K562 (cell line): ENCODE data around the gene NDRG3. TPM values are rescaled to one million over a fixed set of nuclear protein-coding genes. Genes with fewer than 3 reads are reported as not detected.

Experiments
- ATAC-seq: fragments of 200-7000 bp; cut with Tn5 transposase; 3 replicates; pipeline ENCODE4 v1.9.1; 2020; ENCODE audit warnings: moderate library complexity
- BruUV-seq: library from RNA; stranded (reverse); fragments of 400-500 nt; replicated peaks from 2 replicates; lab custom pipeline; 2021; lab: Mats Ljungman, UMichigan
- CTCF ChIA-PET: fragments of 300-600 bp; formaldehyde crosslinking; extraction: SDS; loops from one replicate; lab custom pipeline; 2021; ENCODE audit warnings: low intra/inter-chr PET ratio; lab: Yijun Ruan, JAX
- POLR2A ChIA-PET: fragments of 300-600, 350-650 bp; sonication (Branson Sonifier 250); formaldehyde crosslinking; extraction: SDS; loops from one replicate; lab custom pipeline; 2021; ENCODE audit warnings: antibody characterized with exemption, inconsistent platforms; lab: Yijun Ruan, JAX
- DNase-seq, 4 experiments: peaks; one replicate each; pipeline versions ENCODE4 v3.0.0 to v3.0.0-alpha.2; 2011 to 2018; ENCODE audit warnings: low spot score in 3 of 4, mixed read lengths in 3 of 4; ENCODE audit errors: extremely low read depth in 1 of 4
- FAIRE-seq: peaks from 2 replicates; lab custom pipeline; 2011; peaks lifted over from hg19 to GRCh38; lab: Jason Lieb, UNC
- H2AFZ ChIP-seq: 2 replicates; pipeline ENCODE4 v1.6.0; 2011; ENCODE audit warnings: low read depth, low read length, control low read depth, inconsistent platforms
- H3K27ac ChIP-seq: fragments of 200-600 bp; 3 replicates; pipeline ENCODE4 v1.8.0; 2011; ENCODE audit warnings: low read depth, mild to moderate bottlenecking, control low read depth, inconsistent platforms, low read length, moderate library complexity, mixed read lengths; ENCODE audit errors: extremely low read depth
- H3K27me3 ChIP-seq, 2 experiments: fragments of 300-600 bp in 1 of 2; 2 replicates in 1 of 2; 3 replicates in 1 of 2; pipeline versions ENCODE4 v1.6.0 to v1.8.0; 2011; ENCODE audit warnings: inconsistent platforms in 2 of 2, low read length in 2 of 2, mild to moderate bottlenecking in 1 of 2, mixed read lengths in 1 of 2, moderate library complexity in 1 of 2; ENCODE audit not compliant: control insufficient read depth in 2 of 2, insufficient read depth in 2 of 2
- H3K36me3 ChIP-seq: fragments of 300-600 bp; 3 replicates; pipeline ENCODE4 v1.8.0; 2011; ENCODE audit warnings: mild to moderate bottlenecking, low read length, inconsistent platforms; ENCODE audit not compliant: control insufficient read depth, insufficient read depth
- H3K4me1 ChIP-seq, 2 experiments: fragments of 200-600 bp in 1 of 2; replicated peaks in 1 of 2; 2 replicates in 1 of 2; 3 replicates in 1 of 2; pipeline versions ENCODE4 v1.5.1 to v1.8.0; 2011; ENCODE audit warnings: inconsistent platforms in 2 of 2, low read length in 2 of 2, mild to moderate bottlenecking in 1 of 2, mixed read lengths in 1 of 2, moderate library complexity in 1 of 2; ENCODE audit not compliant: control insufficient read depth in 2 of 2, insufficient read depth in 2 of 2
- H3K4me2 ChIP-seq: 2 replicates; pipeline ENCODE4 v1.6.1; 2011; ENCODE audit warnings: low read length, control low read depth, inconsistent platforms, mixed read lengths; ENCODE audit not compliant: insufficient read depth
- H3K4me3 ChIP-seq: fragments of 200-600 bp; sonication (generic), shearing (Covaris generic); 2 replicates; pipeline ENCODE4 v1.5.1; 2016; ENCODE audit warnings: control low read depth, inconsistent platforms
- H3K79me2 ChIP-seq: fragments of 200-600 bp; 3 replicates; pipeline ENCODE4 v1.8.0; 2011; ENCODE audit warnings: low read length, inconsistent platforms; ENCODE audit not compliant: control insufficient read depth, insufficient read depth
- H3K9ac ChIP-seq, 2 experiments: 2 replicates each; pipeline versions ENCODE4 v1.6.0 to v1.6.1; 2011; ENCODE audit warnings: low read depth in 2 of 2, low read length in 2 of 2, control low read depth in 1 of 2, inconsistent platforms in 1 of 2, mild to moderate bottlenecking in 1 of 2, mixed read lengths in 1 of 2; ENCODE audit not compliant: insufficient read depth in 1 of 2
- H3K9me1 ChIP-seq: one replicate; pipeline ENCODE4 v1.6.0; 2011; ENCODE audit warnings: inconsistent platforms, mild to moderate bottlenecking, low read length, moderate library complexity; ENCODE audit not compliant: control insufficient read depth, insufficient read depth
- H3K9me3 ChIP-seq: replicated peaks from 2 replicates; pipeline ENCODE4 v1.5.1; 2011; ENCODE audit warnings: low read depth, low read length, inconsistent platforms; ENCODE audit not compliant: control insufficient read depth, insufficient read depth
- H4K20me1 ChIP-seq: replicated peaks from 2 replicates; pipeline ENCODE4 v1.6.1; 2011; ENCODE audit warnings: low read length, inconsistent platforms, mixed read lengths; ENCODE audit not compliant: control insufficient read depth, insufficient read depth
- BDP1 ChIP-seq: IDR thresholded peaks from 3 replicates; pipeline ENCODE4 v1.6.1; 2011; ENCODE audit not compliant: insufficient read length, insufficient read depth
- CHCHD3 ChIP-seq: fragments of 250-450 bp; sonication (Bioruptor Pico); IDR thresholded peaks from 2 replicates; pipeline ENCODE4 v2.1.2; 2022; ENCODE audit warnings: mild to moderate bottlenecking
- CHD2 ChIP-seq: IDR thresholded peaks from 2 replicates; pipeline ENCODE4 v1.6.1; 2011; ENCODE audit warnings: low read depth, low read length
- CHD4 ChIP-seq: fragments of 200-600 bp; sonication (generic); IDR thresholded peaks from 3 replicates; pipeline ENCODE4 v1.6.1; 2012; ENCODE audit warnings: low read depth, mild to moderate bottlenecking, mixed read lengths, low read length, inconsistent platforms; ENCODE audit not compliant: insufficient read depth, insufficient replicate concordance, poor library complexity, severe bottlenecking
- CTBP1 ChIP-seq: fragments of 450-650 bp; IDR thresholded peaks from 2 replicates; pipeline ENCODE4 v1.6.1; 2016; ENCODE audit warnings: borderline replicate concordance
- DDX20 ChIP-seq: fragments of 450-650 bp; IDR thresholded peaks from 2 replicates; pipeline ENCODE4 v1.6.1; 2016; ENCODE audit warnings: missing genetic modification characterization, low read depth, mild to moderate bottlenecking, missing compliant biosample characterization, moderate library complexity
- HEY1 ChIP-seq: fragments of 250-450 bp; sonication (Bioruptor Pico); IDR thresholded peaks from 2 replicates; pipeline ENCODE4 v1.5.0; 2020; ENCODE audit warnings: mild to moderate bottlenecking, moderate library complexity, borderline replicate concordance
- HNRNPL ChIP-seq: fragments of 200-400 bp; formaldehyde crosslinking; IDR thresholded peaks from 2 replicates; pipeline ENCODE4 v1.6.1; 2017; ENCODE audit warnings: low read depth, mild to moderate bottlenecking, low read length
- NBN ChIP-seq: fragments of 450-650 bp; IDR thresholded peaks from 2 replicates; pipeline ENCODE4 v1.6.1; 2016; ENCODE audit warnings: low read depth, mild to moderate bottlenecking
- PHF21A ChIP-seq: fragments of 450-650 bp; IDR thresholded peaks from 2 replicates; pipeline ENCODE4 v1.6.1; 2017; ENCODE audit warnings: low read depth, borderline replicate concordance
- PHTF2 ChIP-seq: fragments of 250-450 bp; sonication (Bioruptor Pico); IDR thresholded peaks from 2 replicates; pipeline ENCODE4 v1.5.0; 2021; ENCODE audit warnings: mild to moderate bottlenecking
- PTRF ChIP-seq: fragments of 450-650 bp; IDR thresholded peaks from 2 replicates; pipeline ENCODE4 v1.6.1; 2016; ENCODE audit warnings: mild to moderate bottlenecking, missing genetic modification characterization, missing compliant biosample characterization
- RBM15 ChIP-seq: fragments of 200-400 bp; formaldehyde crosslinking; IDR thresholded peaks from 2 replicates; pipeline ENCODE4 v1.6.1; 2018; ENCODE audit warnings: mild to moderate bottlenecking, low read length, moderate library complexity; ENCODE audit not compliant: insufficient read depth
- SMAD3 ChIP-seq: fragments of 450-650 bp; formaldehyde crosslinking; conservative IDR thresholded peaks from 2 replicates; pipeline ENCODE4 v1.4.0; 2020; ENCODE audit warnings: mild to moderate bottlenecking
- TARDBP ChIP-seq: fragments of 450-650 bp; IDR thresholded peaks from 2 replicates; pipeline ENCODE4 v1.6.1; 2016
- ZNF24 ChIP-seq: fragments of 450-650 bp; IDR thresholded peaks from 2 replicates; pipeline ENCODE4 v1.6.1; 2016
- ZNF431 ChIP-seq: sonication (generic); formaldehyde crosslinking; IDR thresholded peaks from 2 replicates; pipeline ENCODE4 v1.8.0; 2022; ENCODE audit warnings: mild to moderate bottlenecking, missing genetic modification reagents
- ZNF766 ChIP-seq: fragments of 200-800 bp; sonication (Bioruptor generic); conservative IDR thresholded peaks from 2 replicates; pipeline ENCODE4 v1.6.1; 2016; ENCODE audit warnings: missing genetic modification characterization, missing compliant biosample characterization
- WGBS: fragments of 100-300 bp; shearing (Covaris generic); methylation state at CpG from one replicate; pipeline ENCODE4 v1.1.6; 2016; ENCODE audit warnings: low coverage, mixed read lengths; ENCODE audit not compliant: insufficient coverage; ENCODE audit errors: missing lambda C conversion rate; 5-methylcytosine and 5-hydroxymethylcytosine counted together
- in situ Hi-C: fragments of 300-500 bp; cut with MboI; formaldehyde crosslinking; loops from 4 replicates; pipeline ENCODE4 v1.15.0; 2018; ENCODE audit warnings: inconsistent platforms, mixed read lengths
- intact Hi-C: fragments of 100-400 bp; cut with micrococcal nuclease; formaldehyde crosslinking; loops from 2 replicates; pipeline ENCODE4 v1.14.2; 2022
- polyA plus RNA-seq, 8 experiments: library from polyadenylated mRNA; depleted of rRNA in 4 of 8; stranded (reverse) in 5 of 8; unstranded in 3 of 8; fragments of >200 nt; fragmentation: Nextera tagmentation in 2 of 8; fragmentation: Illumina TruSeq in 1 of 8; extraction: Ambion mirVana in 2 of 8; extraction: Trizol in 1 of 8; gene quantifications; 2 replicates each; pipeline versions ENCODE4 v1.2.1 to v1.2.3, GENCODE V29; 2011 to 2014; ENCODE audit warnings: inconsistent platforms in 1 of 8, missing spikeins in 1 of 8
- total RNA-seq, 7 experiments: library from RNA; depleted of rRNA in 6 of 7; stranded (reverse); fragments of >200 nt in 6 of 7; fragmentation: Illumina TruSeq in 2 of 7; extraction: Trizol in 2 of 7; gene quantifications; 2 replicates each; pipeline versions ENCODE4 v1.2.1 to v1.2.3, GENCODE V29; 2011 to 2021; ENCODE audit warnings: low replicate concordance in 1 of 7

The NDRG3 gene
- total and polyA plus RNA-seq, 9 of the 15 experiments (the other 6 are each of a cell fraction or from before 2014, with no cell fraction given): 14.6 to 39.4 (median 24.4) TPM

- Histone ChIP-seq H3K36me3 (peaks cover 10% of the 10 kb centered on the region; the same call in 2 of the 3 replicates), H3K4me3 (no peak overlapping the region), H3K27me3 (no peaks in the 10 kb centered on the region), H3K9me1 (no peaks in the 10 kb centered on the region), H3K9ac (no peak overlapping the region), H3K4me1 (no peaks in the 10 kb centered on the region), H3K79me2 (no peaks in the 10 kb centered on the region), H3K4me2 (no peak overlapping the region), H3K9me3 (no peaks in the 10 kb centered on the region), H2AFZ (no peak overlapping the region), H4K20me1 (no peaks in the 10 kb centered on the region), H3K27ac (no peak overlapping the region)
- FAIRE-seq (no peak), ATAC-seq (no peak), DNase-seq (no peak)
- TF ChIP-seq HEY1 (CRISPR knock-in tag) (no peak), CTBP1 (no peak), TARDBP (no peak), PTRF (tag) (no peak), ZNF766 (no peak), RBM15 (no peak), HNRNPL (no peak), CHD2 (no peak), PHTF2 (no peak), CHCHD3 (CRISPR knock-in tag) (no peak), CHD4 (no peak), ZNF431 (CRISPR knock-in tag) (no peak), BDP1 (no peak), NBN (no peak), ZNF24 (no peak), DDX20 (tag) (no peak), SMAD3 (CRISPR knock-in tag) (no peak), PHF21A (no peak)
- in situ Hi-C loops: no loop called here
- intact Hi-C loops: no loop called here
- POLR2A ChIA-PET: interaction anchor here (0.5 to 1.6 kb wide), 4 partner anchors 13 to 39 kb away, joined by 3 to 4 read pairs (median 3); partner anchors contain the start of gene SLA2
- WGBS: 38% methylated on average over 3 of the region's 3 CpGs
- CTCF ChIA-PET: no interaction called here
- BruUV-seq: no TSS peak
Observed at GRCh38 chr20:36658300-36658699, 87.6 kb downstream of the NDRG3 start.
